PFSK-1 (cell line): ENCODE measurements around the gene FBXL14. TPM values are rescaled to one million over a fixed set of nuclear protein-coding genes. Genes with fewer than 3 reads are reported as not detected.

ENCODE experiments used
- FOXP2 ChIP-seq: optimal IDR thresholded peaks from 2 replicates; pipeline ENCODE3; 2011; ENCODE audit warnings: borderline replicate concordance, control low read depth, inconsistent platforms; ENCODE audit not compliant: insufficient read depth; ENCODE audit errors: extremely low read length, extremely low read depth
- POLR2AphosphoS5 ChIP-seq: IDR thresholded peaks from 2 replicates; pipeline ENCODE4 v1.6.1; 2012; ENCODE audit warnings: low read depth, mild to moderate bottlenecking, control low read depth, low read length, moderate library complexity
- SIN3A ChIP-seq: IDR thresholded peaks from 2 replicates; pipeline ENCODE4 v1.6.1; 2012; ENCODE audit warnings: mild to moderate bottlenecking, low read length, moderate library complexity, borderline replicate concordance; ENCODE audit not compliant: insufficient read depth
- TAF1 ChIP-seq: IDR thresholded peaks from 2 replicates; pipeline ENCODE4 v1.6.1; 2012; ENCODE audit warnings: low read length, control low read depth, borderline replicate concordance; ENCODE audit not compliant: insufficient read depth
- polyA plus RNA-seq: library from polyadenylated mRNA; unstranded; fragments of >200 nt; gene quantifications from one replicate; pipeline ENCODE4 v1.2.1, GENCODE V29; 2012; ENCODE audit warnings: low read depth, missing spikeins; ENCODE audit not compliant: insufficient read length
- TF ChIP-seq, protein P1 (sequence below), 2 experiments: IDR thresholded peaks; 2 replicates each; pipeline versions ENCODE4 v1.6.1 to v1.8.0; 2011 to 2012; ENCODE audit warnings: low read depth in 2 of 2, low read length in 2 of 2, control low read depth in 1 of 2, inconsistent platforms in 1 of 2, mild to moderate bottlenecking in 1 of 2, moderate library complexity in 1 of 2; ENCODE audit not compliant: insufficient read depth in 1 of 2

Gene FBXL14
- 57.2 TPM for polyA plus RNA-seq

DNA sequence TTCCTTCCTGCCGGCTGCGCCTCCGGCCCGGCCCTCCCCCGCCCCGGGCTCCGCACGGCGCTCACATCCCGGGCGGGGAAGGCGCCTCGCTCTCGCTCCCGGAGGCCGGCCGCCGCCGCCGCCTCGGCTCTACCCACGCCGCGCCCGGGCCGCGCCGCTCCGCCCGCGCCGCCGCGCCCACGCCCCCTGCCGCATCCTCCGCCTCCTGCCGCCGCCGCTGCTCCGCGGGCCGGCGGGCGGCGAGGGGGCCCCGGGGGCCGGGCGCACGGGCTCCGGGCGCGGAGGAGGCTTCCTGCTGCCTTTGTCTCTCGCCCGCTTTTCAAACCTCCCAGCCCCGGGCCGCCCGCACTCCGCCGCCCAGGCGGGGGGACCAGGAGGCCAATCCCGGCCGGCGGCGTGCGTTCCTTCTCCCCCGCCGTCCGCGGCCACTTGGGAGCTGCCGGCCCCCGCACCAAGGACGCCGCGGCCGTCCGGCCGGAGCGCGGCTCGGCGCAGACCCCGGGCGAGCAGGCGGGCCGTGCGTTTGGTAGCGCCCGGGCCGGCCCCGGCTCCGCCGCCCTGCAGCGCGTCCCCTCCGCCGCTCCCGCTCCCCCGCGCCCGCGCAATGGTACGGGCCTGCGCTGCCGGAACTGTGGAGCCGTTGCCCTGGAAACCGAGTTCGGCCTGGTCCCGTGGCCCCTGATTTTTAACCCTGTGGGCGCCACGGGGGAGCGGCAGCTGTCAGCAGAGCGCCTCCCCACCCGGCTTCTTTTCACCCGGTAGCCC, at the start of gene FBXL14:
FBXL14 (minus strand) TSS at position 321 of the 765 bp plus-strand sequence. CDS start 515 bp downstream, outside the sequence.
- TF ChIP-seq FOXP2: peak; percentile 35
- TF ChIP-seq POLR2AphosphoS5: peak; percentile 46; the same call in 1 of the 2 replicates
- peak; percentile 72; the same call in 1 of the 2 replicates for TF ChIP-seq SIN3A
- TF ChIP-seq TAF1: peak; percentile 53; the same call in 1 of the 2 replicates
- TF ChIP-seq, protein P1, sequence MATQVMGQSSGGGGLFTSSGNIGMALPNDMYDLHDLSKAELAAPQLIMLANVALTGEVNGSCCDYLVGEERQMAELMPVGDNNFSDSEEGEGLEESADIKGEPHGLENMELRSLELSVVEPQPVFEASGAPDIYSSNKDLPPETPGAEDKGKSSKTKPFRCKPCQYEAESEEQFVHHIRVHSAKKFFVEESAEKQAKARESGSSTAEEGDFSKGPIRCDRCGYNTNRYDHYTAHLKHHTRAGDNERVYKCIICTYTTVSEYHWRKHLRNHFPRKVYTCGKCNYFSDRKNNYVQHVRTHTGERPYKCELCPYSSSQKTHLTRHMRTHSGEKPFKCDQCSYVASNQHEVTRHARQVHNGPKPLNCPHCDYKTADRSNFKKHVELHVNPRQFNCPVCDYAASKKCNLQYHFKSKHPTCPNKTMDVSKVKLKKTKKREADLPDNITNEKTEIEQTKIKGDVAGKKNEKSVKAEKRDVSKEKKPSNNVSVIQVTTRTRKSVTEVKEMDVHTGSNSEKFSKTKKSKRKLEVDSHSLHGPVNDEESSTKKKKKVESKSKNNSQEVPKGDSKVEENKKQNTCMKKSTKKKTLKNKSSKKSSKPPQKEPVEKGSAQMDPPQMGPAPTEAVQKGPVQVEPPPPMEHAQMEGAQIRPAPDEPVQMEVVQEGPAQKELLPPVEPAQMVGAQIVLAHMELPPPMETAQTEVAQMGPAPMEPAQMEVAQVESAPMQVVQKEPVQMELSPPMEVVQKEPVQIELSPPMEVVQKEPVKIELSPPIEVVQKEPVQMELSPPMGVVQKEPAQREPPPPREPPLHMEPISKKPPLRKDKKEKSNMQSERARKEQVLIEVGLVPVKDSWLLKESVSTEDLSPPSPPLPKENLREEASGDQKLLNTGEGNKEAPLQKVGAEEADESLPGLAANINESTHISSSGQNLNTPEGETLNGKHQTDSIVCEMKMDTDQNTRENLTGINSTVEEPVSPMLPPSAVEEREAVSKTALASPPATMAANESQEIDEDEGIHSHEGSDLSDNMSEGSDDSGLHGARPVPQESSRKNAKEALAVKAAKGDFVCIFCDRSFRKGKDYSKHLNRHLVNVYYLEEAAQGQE (IDR thresholded peaks at IDR 0.05; ENCODE audit: insufficient read depth in 1 of 2, low read depth in 2 of 2, low read length in 2 of 2): no peak

DNA sequence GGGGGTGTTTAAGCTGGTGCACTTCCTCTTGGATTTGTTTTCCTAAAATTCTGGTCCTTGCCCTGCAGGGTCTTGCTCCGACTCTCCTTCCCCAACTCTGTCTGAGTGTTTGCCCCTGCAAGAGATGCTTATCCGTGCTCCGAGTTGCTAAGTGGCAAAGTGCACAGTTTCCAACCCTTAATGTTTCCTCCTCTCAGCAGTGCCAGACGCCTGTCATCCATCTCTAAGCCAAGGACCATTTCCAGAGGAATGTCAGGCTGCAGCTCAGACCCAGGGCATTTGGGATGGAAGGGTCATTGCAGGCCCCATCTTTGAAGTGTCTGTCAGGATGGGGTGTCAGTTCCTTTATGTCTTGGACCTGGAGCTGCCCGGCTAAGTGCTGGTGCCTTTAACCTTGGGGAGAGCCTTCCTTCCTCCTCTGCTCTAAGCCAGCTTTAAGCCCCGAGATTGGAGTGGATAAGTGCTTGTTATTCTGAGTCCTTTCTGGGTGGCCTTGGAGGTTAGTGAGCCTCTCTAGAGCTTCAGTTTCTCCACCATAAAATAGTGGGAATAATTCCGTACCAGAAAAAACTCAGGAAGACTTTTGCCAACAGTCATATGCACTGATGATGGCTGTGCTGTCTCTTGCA, 49.6 kb upstream of the FBXL14 start:
- no peak for TF ChIP-seq SIN3A
- no peak for TF ChIP-seq POLR2AphosphoS5
- TF ChIP-seq, protein P1 (IDR thresholded peaks at IDR 0.05; ENCODE audit: insufficient read depth in 1 of 2, low read depth in 2 of 2, low read length in 2 of 2): no peak
- no peak for TF ChIP-seq FOXP2

DNA sequence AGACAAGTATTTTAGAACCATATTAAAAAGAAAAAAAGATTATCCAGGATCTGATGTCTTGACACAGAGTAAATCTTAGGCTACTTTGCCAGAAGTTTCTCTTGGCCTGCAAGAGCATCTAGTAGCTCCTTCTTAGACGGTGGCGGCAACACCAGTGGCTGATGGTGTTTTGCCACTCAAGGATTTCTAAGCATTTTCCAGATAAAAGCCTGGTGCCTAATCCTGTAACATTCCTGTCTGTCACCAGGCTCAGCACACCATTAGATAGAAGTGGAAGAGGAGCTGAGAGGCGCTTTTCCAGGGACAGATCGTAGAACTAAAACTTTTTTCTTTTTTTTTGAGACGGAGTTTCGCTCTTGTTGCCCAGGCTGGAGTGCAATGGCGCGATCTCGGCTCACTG, 48.7 kb upstream of the FBXL14 start:
- no peak for TF ChIP-seq POLR2AphosphoS5
- TF ChIP-seq, protein P1 (IDR thresholded peaks at IDR 0.05; ENCODE audit: insufficient read depth in 1 of 2, low read depth in 2 of 2, low read length in 2 of 2): no peak
- no peak for TF ChIP-seq FOXP2
- no peak for TF ChIP-seq SIN3A
- no peak for TF ChIP-seq TAF1

- TF ChIP-seq SIN3A: no peak
- TF ChIP-seq POLR2AphosphoS5: no peak
Measured at GRCh38 chr12:1642513-1642912, 48.1 kb upstream of the FBXL14 start.

- TF ChIP-seq FOXP2: no peak
- TF ChIP-seq POLR2AphosphoS5: no peak
- TF ChIP-seq TAF1: no peak
- TF ChIP-seq, protein P1 (IDR thresholded peaks at IDR 0.05; ENCODE audit: insufficient read depth in 1 of 2, low read depth in 2 of 2, low read length in 2 of 2): no peak
- no peak for TF ChIP-seq SIN3A
Measured at GRCh38 chr12:1640328-1641234, 46.2 kb upstream of the FBXL14 start.
